Central memory CD4-positive, alpha-beta T cell (primary cell): Measurements from ENCODE around the gene NSMF.
"Not testable (repeated sequence)": the region's sequence is repeated elsewhere in the genome, so short reads cannot be mapped to it uniquely, and the experiment has no call there.

Experiments
- DNase-seq: peaks from one replicate; pipeline ENCODE4 v3.0.0; 2022

NSMF gene

DNA sequence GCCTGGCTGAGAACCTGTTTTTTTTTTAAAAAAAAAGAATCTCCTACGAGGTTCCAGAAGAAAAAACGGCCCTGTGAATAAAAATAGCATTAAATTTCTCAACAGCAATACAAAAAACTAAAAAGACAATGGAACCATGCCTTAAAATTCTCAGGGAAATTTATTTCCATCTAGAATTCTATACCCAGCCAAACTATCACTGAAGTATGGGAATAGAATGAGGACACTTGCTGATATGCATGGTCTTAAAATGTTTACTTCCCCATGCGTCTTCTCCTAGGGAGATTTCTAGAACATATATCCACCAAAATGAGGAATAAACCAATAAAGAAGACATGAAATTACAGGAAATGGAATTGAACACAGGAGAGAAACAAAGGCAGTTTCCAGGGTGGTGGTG, 16.5 kb upstream of the NSMF start:
- no peak for DNase-seq

DNA sequence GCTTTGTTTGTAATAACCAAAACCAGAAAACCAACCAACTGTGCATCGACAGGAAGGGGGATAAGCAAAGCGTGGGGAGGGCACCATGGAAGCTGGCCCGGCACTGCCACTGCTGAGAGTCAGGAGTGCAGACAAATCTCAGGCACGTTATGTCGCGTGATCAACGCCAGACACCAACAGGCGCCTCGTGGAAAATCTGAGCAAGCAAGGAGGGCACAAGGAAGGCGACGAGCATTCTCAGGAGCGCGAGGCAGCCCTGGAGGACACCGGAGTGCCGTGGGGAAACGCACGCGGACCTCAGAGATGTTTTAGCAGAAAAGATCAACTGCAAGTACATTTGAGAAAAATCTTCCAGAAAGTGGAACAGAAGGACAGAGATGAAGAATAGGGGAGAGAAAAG, 15.1 kb upstream of the NSMF start:
- DNase-seq, result no peak

DNA sequence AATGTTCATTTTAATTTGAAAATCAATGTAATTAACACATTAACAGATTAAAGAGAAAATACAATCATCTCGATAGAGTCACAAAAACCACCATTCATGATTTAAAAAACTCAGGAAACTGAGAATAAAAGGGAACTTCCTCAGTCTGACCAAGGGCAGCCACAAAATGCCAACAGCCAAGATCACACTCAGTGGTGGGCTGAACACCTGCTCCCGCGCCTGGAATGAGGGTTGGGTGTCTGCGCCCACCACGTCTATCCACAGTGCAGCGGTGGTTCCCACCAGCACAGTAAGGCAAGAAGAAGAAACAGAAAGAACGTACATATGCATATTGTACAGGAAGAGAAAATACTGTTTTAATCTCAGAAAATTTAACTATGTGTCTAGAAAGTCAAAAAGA, 11.7 kb upstream of the NSMF start:
- DNase-seq, result no peak

DNA sequence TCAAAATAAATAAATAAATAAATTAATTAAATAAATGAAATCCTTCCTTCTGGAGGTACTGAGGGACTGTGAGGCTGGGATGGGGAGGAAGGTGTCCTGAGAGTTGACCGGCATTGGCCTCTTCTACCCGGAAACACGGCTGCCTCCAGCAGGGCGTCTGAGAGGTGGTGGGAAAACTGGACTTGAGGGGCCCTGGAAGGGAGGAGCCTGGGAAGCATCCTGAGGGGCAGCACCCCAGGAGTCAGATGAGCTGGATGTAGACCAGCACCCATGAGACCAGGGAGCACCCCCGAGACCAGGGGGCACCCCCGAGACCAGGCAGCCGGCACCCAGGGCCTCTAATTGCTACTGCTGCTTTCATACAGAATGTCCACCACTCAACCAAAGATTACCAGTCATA, 8.8 kb upstream of the NSMF start:
- DNase-seq, result no peak

DNA sequence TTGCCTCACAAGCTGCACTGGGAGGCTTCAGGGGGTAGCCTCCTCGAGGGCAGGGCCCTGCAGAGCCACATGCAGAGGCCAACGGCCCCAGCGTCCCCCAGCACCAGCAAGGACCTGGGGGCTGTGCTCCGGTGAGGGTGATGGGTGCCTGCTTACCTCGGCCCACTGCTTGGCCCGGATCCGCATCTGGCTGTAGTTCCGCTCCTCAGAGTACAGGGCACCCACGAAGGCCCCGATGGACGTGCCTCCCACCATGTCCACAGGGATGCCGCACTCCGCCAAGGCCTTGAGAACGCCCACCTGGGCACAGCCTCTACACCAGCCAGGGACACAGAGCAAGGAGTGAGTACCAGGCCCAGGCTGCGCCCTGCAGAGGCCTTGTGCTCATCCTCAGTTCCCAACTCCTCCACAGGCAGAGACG, 8.0 kb upstream of the NSMF start:
- no peak for DNase-seq

DNA sequence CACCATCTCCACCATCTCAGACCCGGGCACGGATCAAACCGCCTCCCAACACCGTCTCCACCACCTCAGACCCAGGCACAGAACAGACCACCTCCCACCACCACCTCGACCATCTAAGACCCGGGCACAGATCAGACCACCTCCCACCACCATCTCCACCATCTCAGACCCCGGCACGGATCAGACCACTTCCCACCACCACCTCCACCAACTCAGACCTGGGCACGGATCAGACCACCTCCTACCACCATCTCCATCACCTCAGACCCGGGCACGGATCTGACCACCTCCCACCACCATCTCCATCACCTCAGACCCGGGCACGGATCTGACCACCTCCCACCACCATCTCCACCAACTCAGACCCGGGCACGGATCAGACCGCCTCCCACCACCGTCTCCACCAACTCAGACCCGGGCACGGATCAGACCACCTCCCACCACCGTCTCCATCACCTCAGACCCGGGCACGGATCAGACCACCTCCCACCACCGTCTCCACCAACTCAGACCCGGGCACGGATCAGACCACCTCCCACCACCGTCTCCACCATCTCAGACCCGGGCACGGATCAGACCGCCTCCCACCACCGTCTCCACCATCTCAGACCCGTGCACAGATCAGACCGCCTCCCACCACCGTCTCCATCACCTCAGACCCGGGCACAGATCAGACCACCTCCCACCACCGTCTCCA, 7.4 kb upstream of the NSMF start:
- not testable (repeated sequence) for DNase-seq

DNA sequence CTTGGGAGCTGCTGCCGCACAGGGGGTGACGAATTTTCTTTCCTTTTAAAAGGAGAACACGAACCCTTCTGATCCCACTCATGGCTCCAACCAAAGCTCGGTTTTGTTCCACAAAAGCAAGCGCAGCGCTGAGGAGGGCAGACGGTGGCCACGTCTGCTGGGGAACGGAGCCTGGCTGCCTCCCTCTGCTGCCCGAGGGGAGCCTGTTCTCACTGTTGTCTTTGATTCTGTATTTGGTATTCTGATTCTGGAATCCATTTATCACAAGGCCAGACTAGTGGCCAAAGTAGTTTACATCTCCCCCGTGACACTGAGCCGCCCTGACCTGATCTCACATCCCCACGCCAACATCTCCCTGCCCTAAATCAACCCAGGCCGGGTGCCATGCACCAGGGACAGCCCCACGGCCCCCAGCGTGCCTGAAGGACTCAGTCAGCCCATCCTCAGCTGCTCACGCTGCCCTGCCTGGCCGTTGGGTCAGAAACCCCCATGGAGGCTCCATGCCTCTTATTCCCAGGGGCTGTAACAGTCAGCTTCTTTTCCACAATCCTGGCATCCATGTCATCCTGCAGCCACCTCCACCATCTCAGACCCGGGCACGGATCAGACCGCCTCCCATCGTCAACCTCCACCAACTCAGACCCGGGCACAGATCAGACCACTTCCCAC, 6.7 kb upstream of the NSMF start:
- DNase-seq, result no peak

DNA sequence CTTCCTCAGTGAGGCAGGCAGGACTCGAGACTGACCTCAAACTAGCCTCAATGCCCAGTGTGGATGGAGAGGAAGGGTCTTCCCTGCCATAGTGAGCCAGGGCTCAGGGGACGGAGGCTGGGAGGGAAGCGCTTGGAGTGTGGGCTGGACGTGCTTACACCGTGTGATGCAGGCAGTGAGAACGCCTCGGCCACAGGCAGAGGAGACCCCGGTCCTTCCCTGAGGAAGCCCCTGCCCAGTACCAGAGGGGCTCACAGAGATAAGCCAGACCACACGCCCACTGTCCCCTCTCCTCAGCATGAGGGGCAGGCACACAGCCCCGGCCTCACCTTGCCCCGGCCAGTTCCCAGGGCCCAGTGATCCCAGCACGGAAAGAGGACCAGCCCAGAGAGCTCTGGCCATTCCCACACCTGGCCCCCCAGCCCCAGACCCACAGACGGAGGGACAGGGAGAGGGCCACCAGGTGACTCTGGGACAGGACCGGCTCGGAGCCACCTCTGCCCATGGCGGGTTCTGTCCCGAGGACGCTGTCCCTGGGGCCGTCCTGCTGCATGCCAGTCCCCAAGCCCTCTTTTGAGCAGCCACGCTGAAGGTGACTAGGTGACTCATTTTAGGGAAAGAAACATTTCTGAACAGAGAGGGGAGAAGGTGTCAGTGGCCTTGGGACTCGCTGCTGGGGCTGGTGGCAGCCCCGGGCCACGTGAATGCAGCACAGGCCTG, 6.0 kb upstream of the NSMF start:
- DNase-seq, result no peak

DNA sequence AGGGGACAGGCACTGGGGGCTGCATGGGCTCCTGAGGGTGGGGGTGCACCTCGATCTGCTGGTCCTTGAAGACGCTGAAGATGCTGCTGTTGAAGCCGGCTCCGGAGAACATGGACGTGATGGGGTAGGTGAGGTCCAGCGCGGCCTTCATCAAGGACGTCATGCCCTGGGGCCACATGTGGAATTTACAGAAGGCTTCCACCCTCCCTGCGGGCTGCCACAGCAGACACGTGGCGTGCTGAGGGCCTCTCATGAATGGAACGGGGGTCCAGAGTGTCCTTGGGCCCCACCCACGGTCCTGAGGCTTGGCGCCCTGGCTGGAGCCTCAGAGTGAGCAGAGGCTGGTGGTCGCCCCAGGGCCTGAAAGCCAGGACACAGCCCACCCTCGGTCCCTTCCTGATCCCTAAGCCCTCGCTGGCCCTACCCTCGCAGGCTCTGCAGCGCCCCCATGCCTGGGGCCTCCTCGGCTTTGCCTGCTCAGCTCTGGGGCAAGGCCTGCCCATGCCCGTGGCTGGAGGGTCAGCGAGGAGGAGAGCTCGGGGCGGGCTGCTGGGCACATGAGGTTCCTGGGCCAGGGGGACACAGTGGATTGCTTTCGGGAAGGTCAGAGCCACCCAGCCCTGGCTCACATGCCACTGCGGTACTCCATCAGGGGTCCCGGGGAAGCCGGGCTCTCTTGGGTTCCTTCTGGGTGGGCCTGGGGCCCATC, 5.3 kb upstream of the NSMF start:
- no peak for DNase-seq

DNA sequence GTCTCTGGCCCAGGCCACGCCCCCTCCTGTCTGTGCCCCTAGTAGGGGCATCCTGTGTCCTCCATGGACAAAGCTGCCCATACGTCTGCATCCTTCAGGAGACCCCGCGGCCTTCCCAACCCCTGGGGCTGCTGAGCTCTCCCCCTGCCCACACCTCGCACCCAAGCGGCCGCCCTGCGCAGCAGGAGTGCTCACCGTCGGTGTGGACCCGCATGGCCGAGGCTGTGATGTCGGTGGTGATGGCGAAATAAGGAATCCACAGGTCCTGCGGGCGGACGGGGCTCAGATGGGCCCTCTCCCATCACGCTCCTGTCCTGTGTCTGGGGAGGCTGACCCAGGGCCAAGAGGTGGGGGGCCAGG, 4.8 kb upstream of the NSMF start:
- no peak for DNase-seq

DNA sequence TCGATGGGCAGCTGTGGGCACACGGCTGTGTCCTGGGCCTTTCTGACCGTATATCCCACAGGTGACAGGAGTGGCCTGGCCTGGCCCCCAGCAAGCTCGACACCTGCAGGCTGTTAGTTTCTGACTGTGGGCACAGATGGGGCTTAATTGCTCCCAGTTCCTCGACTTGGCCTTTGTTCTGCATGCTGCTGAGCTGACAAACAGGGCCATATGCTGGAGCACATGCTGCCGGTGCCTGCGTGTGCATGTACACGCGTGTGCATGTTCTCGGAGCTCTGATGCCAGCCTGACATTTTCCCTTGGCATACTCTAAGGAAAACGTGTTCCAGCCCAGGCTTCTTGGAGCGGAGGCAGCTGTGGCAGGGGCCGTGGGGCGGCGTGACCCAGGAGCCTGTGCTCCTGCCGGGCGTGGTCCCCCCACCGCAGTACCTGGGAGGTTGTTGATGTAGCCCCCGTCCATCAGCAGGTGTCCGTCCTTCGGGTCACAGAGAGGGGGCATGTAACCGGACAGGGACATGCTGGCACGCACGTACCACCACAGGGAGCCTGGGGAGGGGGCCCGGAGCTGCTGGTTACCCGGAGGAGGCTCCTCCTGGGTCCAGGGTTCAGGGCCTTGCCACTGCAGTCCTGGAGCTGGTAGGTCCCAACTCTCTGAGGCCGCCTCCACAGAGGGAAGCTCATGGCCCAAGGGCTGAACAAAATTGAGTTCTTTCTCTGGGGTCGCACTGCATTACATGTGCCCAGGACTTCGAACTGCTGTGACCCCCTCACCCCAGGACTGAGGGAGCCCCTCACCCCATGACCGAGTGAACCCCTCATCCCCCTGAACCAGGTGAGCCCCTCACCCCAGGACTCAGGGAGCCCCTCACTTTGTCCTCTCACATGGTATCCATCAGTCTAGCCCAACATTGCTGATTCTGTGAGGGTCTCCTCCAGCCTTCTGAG, 4.1 kb upstream of the NSMF start:
- DNase-seq, result no peak

DNA sequence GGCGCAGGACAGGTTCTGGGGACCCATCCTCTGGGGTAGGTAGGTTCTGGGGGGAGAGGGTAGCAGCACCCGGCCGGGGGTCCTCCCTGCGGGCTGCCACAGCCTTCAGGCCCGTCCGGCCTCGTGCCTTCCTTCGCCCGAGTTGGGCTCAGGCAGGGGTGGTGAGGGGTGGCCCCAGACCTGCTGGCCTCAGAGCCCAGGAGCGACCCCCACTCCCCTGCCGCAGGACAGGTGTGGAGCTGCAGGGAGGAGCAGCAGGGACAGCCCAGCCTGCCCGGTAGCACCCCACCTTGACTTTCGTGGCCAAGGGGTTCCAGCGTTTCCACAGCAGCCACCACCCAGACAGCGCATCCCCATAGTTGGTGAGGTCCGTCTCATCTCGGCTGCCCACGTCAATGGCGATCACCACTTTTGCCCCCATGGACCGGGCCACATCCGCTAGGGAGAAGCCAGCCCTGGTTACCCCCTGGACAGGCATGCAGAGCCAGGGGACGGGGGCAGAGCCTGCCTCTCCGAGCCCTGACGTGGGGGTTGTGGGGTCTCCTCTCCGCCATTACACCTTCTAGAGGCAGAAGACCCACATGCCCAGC, 3.4 kb upstream of the NSMF start:
- no peak for DNase-seq

DNA sequence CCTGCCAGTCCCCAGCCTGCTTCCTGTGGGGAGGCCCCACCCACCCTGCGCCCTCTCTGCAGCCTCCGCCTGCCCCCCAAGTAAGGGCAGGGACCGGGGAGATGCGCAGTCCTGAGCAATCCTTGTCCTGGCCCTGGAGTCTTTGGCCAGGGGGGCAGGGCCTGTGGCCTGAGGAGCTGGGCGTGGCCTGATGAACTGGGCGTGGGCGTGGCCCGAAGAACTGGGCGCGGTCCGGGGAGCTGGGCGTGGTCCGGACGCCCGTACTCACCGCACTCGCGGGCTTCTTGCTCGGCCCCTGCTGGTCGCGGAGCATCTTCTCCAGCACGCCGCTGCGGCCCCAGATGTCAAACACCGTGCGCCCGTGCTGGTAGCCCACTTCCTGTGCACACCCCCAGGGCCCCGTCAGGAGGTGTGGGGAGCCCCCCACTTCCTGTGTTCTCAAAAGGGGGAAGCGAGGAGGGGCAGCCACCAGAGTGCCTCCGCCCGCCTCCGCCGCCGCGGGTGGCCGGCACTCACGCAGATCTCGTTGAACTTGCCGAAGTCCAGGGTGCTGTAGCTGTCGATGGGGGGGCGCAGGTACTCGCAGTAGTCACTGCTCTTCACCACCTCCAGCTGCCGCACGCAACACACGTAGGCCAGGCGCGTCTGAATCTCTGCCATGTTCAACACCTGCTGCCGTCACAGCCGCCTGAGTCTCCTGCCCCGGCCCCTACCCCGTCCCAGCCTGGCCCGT, 2.7 kb upstream of the NSMF start:
- DNase-seq, result peak; percentile 84

DNA sequence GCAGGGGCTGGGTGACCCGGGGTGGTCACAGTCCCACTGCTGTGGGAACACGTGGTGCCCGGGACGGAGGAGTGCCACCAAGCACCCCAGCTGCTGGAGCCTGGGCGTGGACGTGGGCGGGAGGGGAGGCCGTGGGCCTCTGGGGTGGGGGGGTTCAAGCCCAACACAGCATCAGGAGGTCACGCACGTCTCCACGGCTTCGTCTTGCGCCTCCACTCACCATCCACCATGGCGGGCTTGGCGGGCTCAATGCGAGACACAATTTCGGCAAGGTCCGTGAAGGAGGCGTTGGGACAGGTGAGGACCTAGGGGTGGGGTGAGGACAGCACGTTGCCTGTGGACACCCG, 2.2 kb upstream of the NSMF start:
- no peak for DNase-seq

DNA sequence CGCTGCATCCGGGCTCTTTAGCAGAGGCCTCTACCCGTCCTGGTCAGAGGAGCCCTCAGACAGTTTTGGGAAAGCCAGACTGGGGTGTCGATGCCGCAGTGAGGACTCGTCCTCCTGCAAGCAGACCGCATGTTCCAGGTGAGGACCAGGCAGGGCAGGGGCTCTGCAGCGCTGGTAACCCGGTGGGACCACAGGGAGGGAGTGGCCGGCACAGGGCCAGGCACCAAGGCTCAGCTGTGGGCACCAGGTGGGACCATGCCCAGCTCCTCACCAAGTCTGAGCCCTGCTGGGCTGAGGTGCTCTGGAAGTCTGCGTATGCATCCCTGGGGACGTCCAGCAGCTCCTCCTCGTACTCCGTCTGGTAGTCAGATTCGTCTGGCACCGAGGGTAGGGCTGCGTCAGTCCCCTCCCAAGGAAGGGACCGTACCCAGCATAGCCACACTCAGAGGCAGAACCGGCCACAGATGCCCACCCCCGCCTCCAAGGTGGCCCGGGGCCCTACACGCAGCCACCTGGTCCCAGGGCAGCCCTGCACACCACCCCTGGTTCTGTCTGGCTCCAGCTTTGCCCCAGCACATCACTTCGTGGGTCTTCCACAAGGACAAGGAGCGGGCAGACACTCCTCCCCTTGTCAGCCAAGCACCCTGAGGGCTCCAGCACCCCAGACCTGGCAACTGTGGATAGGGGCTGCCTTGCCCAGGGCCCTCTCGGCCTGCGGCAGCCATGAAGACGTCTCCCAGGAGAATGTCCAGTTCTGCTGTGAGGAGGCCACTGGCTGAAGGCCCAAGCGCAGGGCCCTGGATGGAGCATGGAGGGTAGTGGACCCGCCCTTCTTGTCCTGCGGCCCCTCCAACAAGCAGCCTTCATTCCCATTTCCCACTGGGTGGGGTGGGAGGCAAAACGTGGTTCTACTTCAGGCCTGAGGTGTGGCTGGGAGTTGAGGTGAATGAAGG, 1.5 kb upstream of the NSMF start:
- DNase-seq, result no peak

DNA sequence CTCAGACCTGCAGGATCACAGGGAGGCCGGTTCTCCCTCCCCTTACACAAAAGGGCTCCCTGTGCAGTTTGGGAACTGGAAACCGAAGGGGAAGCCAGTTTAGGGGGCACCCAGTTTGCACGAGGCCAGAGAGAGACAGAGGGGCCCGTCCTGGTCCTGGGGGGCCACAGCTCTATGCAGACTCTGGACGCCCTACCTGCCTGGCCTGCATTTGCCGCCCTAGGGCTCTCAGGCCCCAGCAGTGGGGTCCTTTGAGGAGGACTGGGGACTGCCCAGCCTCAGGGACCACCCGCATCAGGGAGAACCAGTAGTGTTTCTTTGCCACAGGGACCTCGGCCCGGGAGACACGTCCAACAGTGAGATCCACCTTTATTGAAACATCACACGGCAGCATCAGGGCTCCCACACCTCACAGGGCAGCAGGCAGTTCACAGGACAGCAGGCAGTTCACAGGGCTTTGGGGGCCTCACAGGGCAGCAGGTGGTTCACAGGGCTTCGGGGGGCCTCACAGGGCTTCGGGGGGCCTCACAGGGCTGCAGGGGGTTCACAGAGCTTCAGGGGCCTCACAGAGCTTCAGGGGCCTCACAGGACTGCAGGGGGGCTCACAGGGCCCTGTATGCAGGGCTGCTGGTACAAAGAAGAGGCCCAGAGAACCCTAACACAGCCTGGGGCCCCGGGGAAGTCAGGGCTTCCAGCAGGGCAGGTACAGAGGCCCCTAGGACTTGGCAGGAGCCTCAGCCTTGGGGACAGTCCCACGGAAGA, 648 bp upstream of the NSMF start:
- no peak for DNase-seq

DNA sequence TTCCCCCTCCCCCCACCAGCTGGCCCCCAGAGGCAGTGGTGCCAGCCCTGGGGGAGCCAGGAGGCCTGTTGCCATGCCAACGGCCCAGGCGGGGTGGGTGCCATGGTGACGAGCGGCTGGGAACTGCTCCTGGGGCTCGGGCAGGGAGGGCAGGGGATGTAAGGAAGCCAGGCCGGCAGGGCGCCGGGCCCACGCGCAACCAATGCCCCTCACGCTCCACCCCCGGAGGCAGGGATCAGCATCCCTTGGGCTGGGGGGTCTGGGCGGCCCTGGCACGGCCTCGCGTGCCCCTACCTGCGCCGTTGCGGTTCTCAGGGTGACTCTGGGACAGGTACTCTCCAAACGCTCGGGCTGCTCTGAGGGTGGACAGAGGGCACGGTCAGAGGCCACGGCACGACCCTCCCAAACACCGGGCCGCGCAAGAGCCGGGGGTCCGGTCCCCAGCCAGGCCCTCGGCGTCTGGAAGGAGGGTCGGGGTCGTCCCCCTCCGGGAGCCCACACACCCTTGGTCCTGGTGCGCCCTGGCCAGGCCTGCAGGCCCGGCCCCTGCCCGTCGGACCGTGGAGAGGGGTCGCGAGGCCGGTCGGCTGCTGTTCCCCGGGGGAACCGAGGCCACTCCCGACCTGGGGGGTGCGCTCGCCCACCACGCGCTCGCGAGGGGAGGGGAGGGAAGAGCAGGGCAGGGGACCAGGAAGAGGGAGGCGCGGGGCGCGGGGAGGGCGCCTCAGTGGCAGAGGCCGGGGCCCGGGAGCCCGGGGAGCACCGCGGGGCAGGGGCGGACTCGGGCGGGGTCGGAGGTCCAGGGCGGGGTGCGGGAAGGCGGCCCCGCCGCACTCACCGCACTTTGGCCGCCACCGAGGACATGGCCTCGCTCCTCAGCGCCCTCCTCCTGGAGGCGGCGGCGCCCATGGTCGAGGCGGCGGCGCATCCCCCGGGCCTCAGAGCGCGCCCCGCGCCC, 661 bp downstream of the NSMF start:
- DNase-seq, result no peak
